Measurements from ENCODE around the gene LYRM4.

LYRM4 gene

DNA sequence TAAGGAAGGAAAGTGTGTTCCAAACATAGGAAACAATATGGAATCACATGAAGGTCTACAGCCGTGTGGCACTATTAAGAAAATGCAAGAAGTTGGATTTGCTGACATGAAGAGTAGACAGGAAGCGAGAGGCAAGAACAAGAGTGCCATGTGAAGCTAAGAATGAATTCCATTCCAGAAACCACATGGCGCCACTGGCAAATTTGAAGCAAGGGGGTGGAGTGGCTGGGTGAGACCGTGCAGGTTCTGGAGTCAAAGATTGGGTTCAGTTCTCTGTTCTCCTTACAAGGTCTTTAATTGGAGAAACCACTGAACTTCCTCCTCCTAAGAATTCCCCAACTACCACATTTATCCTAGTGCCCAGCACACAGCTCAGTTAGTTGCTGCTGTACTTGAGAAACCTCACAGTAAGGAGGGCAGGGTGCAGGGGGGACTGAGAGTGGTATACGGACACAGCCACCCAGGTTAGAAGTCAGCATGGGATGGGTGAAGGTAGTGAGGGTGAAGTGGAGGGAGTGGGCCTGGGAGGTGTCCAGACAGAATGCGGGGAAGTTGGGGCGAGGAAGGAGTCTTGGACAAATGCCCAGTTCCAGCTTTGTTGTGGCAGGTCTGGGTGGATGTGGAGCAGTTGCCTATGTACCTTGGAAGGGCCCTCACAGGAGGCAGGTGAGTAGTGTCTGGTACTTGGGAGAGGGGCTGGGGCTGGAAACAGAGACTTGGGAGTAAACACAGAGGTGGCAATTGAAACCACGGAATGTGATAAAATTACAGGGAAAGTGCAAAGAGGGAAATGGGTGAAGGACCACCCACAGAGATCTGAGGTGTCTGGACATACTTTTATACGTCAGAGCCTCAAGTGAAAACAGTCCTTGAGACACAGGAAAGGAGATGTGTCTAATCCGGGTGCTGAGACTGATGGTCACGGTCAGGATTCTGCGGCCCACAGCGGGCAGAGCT is 14.3 kb downstream of the LYRM4 start:
- Histone ChIP-seq H3K9me3 (ENCODE audit: control insufficient read depth in 2 of 2, low read length in 2 of 2) (no peaks in the 10 kb centered on the region), H3K27ac (ENCODE audit: low read length) (no peak overlapping the region), H3K27me3 (ENCODE audit: control insufficient read depth in 1 of 2, insufficient read depth in 2 of 2, low read length in 2 of 2) (no peaks in the 10 kb centered on the region), H3K4me1 (ENCODE audit: control insufficient read depth, insufficient read depth, low read length) (no peaks in the 10 kb centered on the region), H3K4me3 (ENCODE audit: low read length in 2 of 2) (no peak overlapping the region), H3K9ac (ENCODE audit: low read length in 2 of 2) (no peak overlapping the region), H3K36me3 (ENCODE audit: control insufficient read depth in 2 of 2, insufficient read depth in 2 of 2, low read length in 2 of 2) (peaks cover 0 to 3% of the 10 kb centered on the region in 2 donors)

DNA sequence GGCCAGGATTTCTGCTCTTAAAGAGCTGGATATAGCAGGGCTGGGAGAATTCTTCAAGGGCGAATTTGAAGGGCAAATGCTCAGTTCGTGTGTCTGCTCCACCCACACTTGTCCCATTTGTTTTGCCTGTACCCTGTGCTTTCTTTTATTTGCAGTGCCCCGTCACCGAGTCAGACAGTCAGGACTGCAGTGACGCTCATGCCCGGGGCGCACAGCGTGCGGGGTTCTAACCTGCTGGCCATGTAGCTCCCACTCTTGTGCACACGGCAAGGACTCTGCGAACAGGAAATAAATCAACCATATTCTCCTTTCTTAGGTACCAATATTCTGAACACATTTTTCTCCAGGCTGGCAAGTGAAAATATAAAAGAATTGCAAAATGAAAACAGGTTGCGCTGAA is 17.7 kb downstream of the LYRM4 start:
- Histone ChIP-seq H3K36me3 (ENCODE audit: control insufficient read depth in 2 of 2, insufficient read depth in 2 of 2, low read length in 2 of 2) (peaks cover 3% of the 10 kb centered on the region in 2 donors), H3K27ac (ENCODE audit: low read length) (no peak overlapping the region), H3K9me3 (ENCODE audit: control insufficient read depth in 2 of 2, low read length in 2 of 2) (no peaks in the 10 kb centered on the region), H3K9ac (ENCODE audit: low read length in 2 of 2) (no peak overlapping the region), H3K27me3 (ENCODE audit: control insufficient read depth in 1 of 2, insufficient read depth in 2 of 2, low read length in 2 of 2) (no peaks in the 10 kb centered on the region), H3K4me3 (ENCODE audit: low read length in 2 of 2) (no peak overlapping the region), H3K4me1 (ENCODE audit: control insufficient read depth, insufficient read depth, low read length) (no peaks in the 10 kb centered on the region)

DNA sequence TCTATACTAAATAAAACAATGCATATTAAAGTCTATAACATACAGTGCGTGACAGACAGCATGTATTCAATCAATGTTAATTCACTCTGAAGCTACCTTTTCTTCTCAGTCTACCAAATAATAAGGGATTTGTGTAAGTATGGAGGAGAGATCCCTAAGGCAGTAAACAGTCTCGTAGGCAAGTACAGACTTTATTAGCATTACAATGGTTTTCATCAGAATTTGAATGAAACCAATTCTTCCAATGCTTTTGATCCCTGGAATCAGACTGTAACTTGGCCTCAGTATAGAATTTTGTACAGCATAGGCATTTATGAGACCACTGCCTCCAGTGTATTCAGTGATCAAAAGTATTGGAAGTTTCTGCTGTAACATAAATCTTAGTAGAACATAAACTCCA is 19.5 kb downstream of the LYRM4 start:
- Histone ChIP-seq H3K4me3 (ENCODE audit: low read length in 2 of 2) (no peak overlapping the region), H3K4me1 (ENCODE audit: control insufficient read depth, insufficient read depth, low read length) (no peaks in the 10 kb centered on the region), H3K36me3 (ENCODE audit: control insufficient read depth in 2 of 2, insufficient read depth in 2 of 2, low read length in 2 of 2) (peaks cover 3% of the 10 kb centered on the region in 2 donors), H3K9me3 (ENCODE audit: control insufficient read depth in 2 of 2, low read length in 2 of 2) (no peaks in the 10 kb centered on the region), H3K27ac (ENCODE audit: low read length) (no peak overlapping the region), H3K9ac (ENCODE audit: low read length in 2 of 2) (no peak overlapping the region), H3K27me3 (ENCODE audit: control insufficient read depth in 1 of 2, insufficient read depth in 2 of 2, low read length in 2 of 2) (no peaks in the 10 kb centered on the region)

DNA sequence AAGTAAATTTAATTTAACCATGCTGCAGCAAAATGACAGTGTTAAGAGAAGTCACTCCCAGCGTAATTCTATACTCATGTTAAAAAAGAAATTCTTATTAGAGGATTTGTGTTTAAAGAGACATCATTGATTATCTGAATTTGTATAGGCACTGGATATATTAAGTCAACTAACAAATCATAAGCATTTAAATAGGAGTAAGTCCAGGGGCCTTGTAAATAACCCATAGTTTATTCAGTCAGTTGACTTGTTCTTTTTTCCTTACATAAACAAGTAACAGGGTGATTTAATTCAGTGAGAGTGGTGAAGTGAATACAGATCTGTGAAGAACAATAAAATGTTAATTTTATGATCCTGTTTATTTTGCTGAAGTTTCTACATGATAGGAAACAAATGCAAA is 22.4 kb downstream of the LYRM4 start:
- Histone ChIP-seq H3K4me3 (ENCODE audit: low read length in 2 of 2) (no peak overlapping the region), H3K9me3 (ENCODE audit: control insufficient read depth in 2 of 2, low read length in 2 of 2) (no peaks in the 10 kb centered on the region), H3K9ac (ENCODE audit: low read length in 2 of 2) (no peak overlapping the region), H3K27me3 (ENCODE audit: control insufficient read depth in 1 of 2, insufficient read depth in 2 of 2, low read length in 2 of 2) (no peaks in the 10 kb centered on the region), H3K27ac (ENCODE audit: low read length) (no peak overlapping the region), H3K36me3 (ENCODE audit: control insufficient read depth in 2 of 2, insufficient read depth in 2 of 2, low read length in 2 of 2) (peaks cover 3% of the 10 kb centered on the region in 2 donors), H3K4me1 (ENCODE audit: control insufficient read depth, insufficient read depth, low read length) (no peaks in the 10 kb centered on the region)

DNA sequence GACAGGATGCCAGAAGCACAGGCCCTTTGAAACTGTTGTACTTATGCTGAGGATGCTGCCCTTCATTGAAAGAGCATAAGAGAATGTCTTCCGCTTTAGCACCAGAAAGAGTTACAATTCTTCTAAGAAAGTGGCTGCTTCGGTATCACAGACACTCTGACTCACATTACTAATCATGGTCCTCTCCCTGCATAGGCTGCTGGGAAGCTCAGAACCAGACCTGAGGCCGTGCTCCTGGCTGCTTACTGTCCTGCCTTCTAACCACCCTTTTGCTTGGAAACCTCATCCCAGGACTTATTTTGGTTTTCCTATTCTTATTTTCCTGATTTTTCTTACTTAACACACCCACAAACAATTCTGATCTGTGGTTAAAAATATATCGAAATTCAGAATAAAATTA is 22.9 kb downstream of the LYRM4 start:
- H3K36me3 ChIP-seq (ENCODE audit: control insufficient read depth in 2 of 2, insufficient read depth in 2 of 2, low read length in 2 of 2) = peaks cover 0 to 3% of the 10 kb centered on the region in 2 donors
- H3K9me3 ChIP-seq (ENCODE audit: control insufficient read depth in 2 of 2, low read length in 2 of 2) = no peaks in the 10 kb centered on the region
- no peak overlapping the region for H3K4me3 ChIP-seq (ENCODE audit: low read length in 2 of 2)
- no peak overlapping the region for H3K9ac ChIP-seq (ENCODE audit: low read length in 2 of 2)
- H3K27ac ChIP-seq (ENCODE audit: low read length) = no peak overlapping the region
- H3K4me1 ChIP-seq (ENCODE audit: control insufficient read depth, insufficient read depth, low read length) = no peaks in the 10 kb centered on the region
- no peaks in the 10 kb centered on the region for H3K27me3 ChIP-seq (ENCODE audit: control insufficient read depth in 1 of 2, insufficient read depth in 2 of 2, low read length in 2 of 2)

DNA sequence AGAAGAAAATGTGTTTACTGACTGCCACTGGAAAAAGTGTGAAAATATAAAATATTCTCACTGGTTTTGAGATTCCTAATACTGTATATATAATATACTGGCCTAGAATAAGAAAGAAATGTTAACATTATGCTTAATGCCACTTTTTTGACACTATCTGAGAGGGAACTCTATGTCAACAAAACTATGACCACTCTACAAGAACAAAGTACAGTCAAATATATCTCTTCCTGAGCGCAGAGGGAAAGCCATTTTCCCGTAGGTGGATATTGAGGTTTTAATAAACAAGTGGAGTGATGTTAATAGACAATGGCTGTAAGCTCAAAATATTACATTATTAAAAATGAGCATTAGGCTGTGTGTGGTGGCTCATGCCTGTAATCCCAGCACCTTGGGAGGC is 24.9 kb downstream of the LYRM4 start:
- H3K27ac ChIP-seq (ENCODE audit: low read length) = no peak overlapping the region
- H3K4me1 ChIP-seq (ENCODE audit: control insufficient read depth, insufficient read depth, low read length) = peaks cover 6% of the 10 kb centered on the region
- no peaks in the 10 kb centered on the region for H3K9me3 ChIP-seq (ENCODE audit: control insufficient read depth in 2 of 2, low read length in 2 of 2)

DNA sequence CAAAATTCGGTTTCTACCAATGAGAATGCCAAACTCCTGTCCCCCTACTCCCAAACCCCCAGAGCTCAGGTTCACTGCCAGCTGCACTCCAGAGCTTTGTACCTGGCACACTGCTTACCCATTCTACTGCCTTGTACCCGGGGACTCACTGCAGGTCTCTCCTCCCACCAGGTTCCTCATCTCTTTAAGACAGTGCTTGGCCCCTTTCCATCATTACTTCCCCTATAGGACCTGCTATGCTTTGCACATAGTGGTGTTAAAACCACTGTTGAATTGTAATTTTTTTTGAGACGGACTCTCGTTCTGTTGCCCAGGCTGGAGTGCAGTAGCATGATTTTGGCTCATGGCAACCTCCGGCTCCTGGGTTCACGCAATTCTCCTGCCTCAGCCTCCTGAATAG is 25.9 kb downstream of the LYRM4 start:
- Histone ChIP-seq H3K36me3 (ENCODE audit: control insufficient read depth in 2 of 2, insufficient read depth in 2 of 2, low read length in 2 of 2) (peaks cover 0 to 3% of the 10 kb centered on the region in 2 donors), H3K9ac (ENCODE audit: low read length in 2 of 2) (no peak overlapping the region), H3K4me3 (ENCODE audit: low read length in 2 of 2) (no peak overlapping the region), H3K27ac (ENCODE audit: low read length) (no peak overlapping the region), H3K27me3 (ENCODE audit: control insufficient read depth in 1 of 2, insufficient read depth in 2 of 2, low read length in 2 of 2) (no peaks in the 10 kb centered on the region), H3K4me1 (ENCODE audit: control insufficient read depth, insufficient read depth, low read length) (peaks cover 6% of the 10 kb centered on the region), H3K9me3 (ENCODE audit: control insufficient read depth in 2 of 2, low read length in 2 of 2) (no peaks in the 10 kb centered on the region)

More for the DNA sequence above, 24.9 kb downstream of the LYRM4 start:
- Histone ChIP-seq H3K36me3 (ENCODE audit: control insufficient read depth in 2 of 2, insufficient read depth in 2 of 2, low read length in 2 of 2) (peaks cover 0 to 3% of the 10 kb centered on the region in 2 donors), H3K9ac (ENCODE audit: low read length in 2 of 2) (no peak overlapping the region), H3K4me3 (ENCODE audit: low read length in 2 of 2) (no peak overlapping the region), H3K27me3 (ENCODE audit: control insufficient read depth in 1 of 2, insufficient read depth in 2 of 2, low read length in 2 of 2) (no peaks in the 10 kb centered on the region)

DNA sequence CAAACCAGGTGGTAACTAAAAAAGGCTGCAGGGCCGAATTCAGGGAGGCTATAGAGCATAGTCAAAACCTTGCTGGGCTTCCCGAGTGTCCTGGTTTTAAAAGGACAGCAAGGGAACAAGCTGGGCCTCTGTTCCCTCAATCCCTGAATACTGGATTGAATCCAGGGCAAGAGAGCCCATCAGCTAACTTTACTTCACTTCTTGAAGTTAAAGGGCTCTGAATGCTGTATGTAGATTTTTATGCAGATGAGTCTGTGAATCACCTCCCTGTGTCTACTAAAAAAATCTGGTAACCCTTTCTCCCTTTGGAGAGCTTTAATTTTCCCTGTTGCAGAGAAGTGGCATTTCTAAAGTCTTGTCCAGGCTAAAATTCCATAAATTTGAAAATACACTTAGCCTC is 29.5 kb downstream of the LYRM4 start:
- H3K9me3 ChIP-seq (ENCODE audit: control insufficient read depth in 2 of 2, low read length in 2 of 2) = no peaks in the 10 kb centered on the region
- no peaks in the 10 kb centered on the region for H3K27me3 ChIP-seq (ENCODE audit: control insufficient read depth in 1 of 2, insufficient read depth in 2 of 2, low read length in 2 of 2)
- no peak overlapping the region for H3K4me3 ChIP-seq (ENCODE audit: low read length in 2 of 2)
- H3K9ac ChIP-seq (ENCODE audit: low read length in 2 of 2) = no peak overlapping the region
- H3K36me3 ChIP-seq (ENCODE audit: control insufficient read depth in 2 of 2, insufficient read depth in 2 of 2, low read length in 2 of 2) = no peaks in the 10 kb centered on the region
- no peak overlapping the region for H3K27ac ChIP-seq (ENCODE audit: low read length)
- peaks cover 6% of the 10 kb centered on the region for H3K4me1 ChIP-seq (ENCODE audit: control insufficient read depth, insufficient read depth, low read length)

DNA sequence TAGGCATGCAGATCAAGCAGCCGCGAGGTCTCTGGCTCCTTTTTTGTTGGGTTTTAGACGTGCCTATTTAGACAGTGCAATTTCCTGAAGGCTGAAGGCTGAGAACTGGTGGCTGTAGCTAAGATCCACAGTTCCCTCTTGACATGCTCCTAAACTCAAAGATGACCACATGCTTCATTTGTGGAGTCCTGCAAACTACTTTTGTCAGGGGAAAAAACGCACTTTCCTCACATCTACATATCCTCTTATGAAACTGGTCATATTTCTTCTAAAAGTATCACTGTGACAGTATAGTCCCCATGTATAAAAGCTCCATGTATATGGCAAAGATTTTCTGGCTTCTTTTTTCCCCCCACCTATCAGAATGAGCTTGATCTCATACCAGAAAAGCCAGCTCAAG is 30.7 kb downstream of the LYRM4 start:
- Histone ChIP-seq H3K36me3 (ENCODE audit: control insufficient read depth in 2 of 2, insufficient read depth in 2 of 2, low read length in 2 of 2) (no peaks in the 10 kb centered on the region), H3K27me3 (ENCODE audit: control insufficient read depth in 1 of 2, insufficient read depth in 2 of 2, low read length in 2 of 2) (no peaks in the 10 kb centered on the region), H3K27ac (ENCODE audit: low read length) (no peak overlapping the region), H3K9ac (ENCODE audit: low read length in 2 of 2) (no peak overlapping the region), H3K9me3 (ENCODE audit: control insufficient read depth in 2 of 2, low read length in 2 of 2) (no peaks in the 10 kb centered on the region), H3K4me1 (ENCODE audit: control insufficient read depth, insufficient read depth, low read length) (peaks cover 6% of the 10 kb centered on the region), H3K4me3 (ENCODE audit: low read length in 2 of 2) (no peak overlapping the region)

DNA sequence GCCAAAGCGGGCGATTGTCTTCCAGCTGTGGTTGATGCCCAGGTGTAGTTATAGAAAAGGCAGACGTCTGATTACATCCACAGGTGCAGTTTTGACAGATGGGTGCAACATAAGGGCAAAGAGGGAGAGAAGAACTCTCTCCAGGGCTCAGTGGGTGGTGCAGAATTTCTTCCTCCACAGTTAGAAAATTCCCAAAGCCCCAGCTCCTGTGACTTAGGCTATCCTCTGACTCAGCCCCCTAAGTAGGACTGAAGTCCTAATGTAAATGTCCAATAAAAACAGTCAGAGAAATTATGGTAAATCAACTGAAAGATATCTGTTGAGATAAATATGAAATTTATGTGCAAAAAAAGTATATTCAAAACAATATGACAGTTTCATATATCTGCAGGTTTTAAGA is 31.4 kb downstream of the LYRM4 start:
- H3K4me1 ChIP-seq (ENCODE audit: control insufficient read depth, insufficient read depth, low read length) = peaks cover 6% of the 10 kb centered on the region

DNA sequence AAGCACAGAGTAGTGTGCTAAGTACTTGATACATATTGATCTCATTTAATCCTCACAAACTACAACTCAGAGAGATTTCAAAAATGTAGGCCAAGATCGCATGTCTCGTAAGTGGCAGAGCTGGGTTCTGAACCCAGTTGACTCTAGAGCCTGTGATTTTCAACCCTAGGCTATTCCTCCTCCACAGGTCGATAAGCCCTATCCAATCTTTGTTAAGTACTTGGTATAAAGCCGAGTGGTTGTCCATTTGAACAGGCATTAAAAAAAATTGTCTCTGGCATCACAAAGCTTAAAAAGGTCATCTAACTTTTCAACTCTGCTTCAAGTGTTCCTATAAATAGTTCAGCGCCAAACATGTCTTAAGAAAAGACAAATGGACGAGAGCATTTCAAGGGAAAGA is 37.4 kb downstream of the LYRM4 start:
- H3K36me3 ChIP-seq (ENCODE audit: control insufficient read depth in 2 of 2, insufficient read depth in 2 of 2, low read length in 2 of 2) = peaks cover 0 to 6% of the 10 kb centered on the region in 2 donors
- H3K4me1 ChIP-seq (ENCODE audit: control insufficient read depth, insufficient read depth, low read length) = no peaks in the 10 kb centered on the region
- no peaks in the 10 kb centered on the region for H3K27me3 ChIP-seq (ENCODE audit: control insufficient read depth in 1 of 2, insufficient read depth in 2 of 2, low read length in 2 of 2)
- no peak overlapping the region for H3K4me3 ChIP-seq (ENCODE audit: low read length in 2 of 2)
- no peak overlapping the region for H3K9ac ChIP-seq (ENCODE audit: low read length in 2 of 2)
- H3K27ac ChIP-seq (ENCODE audit: low read length) = no peak overlapping the region
- H3K9me3 ChIP-seq (ENCODE audit: control insufficient read depth in 2 of 2, low read length in 2 of 2) = no peaks in the 10 kb centered on the region

More for the DNA sequence above, 31.4 kb downstream of the LYRM4 start:
- no peaks in the 10 kb centered on the region for H3K36me3 ChIP-seq (ENCODE audit: control insufficient read depth in 2 of 2, insufficient read depth in 2 of 2, low read length in 2 of 2)
- H3K9me3 ChIP-seq (ENCODE audit: control insufficient read depth in 2 of 2, low read length in 2 of 2) = no peaks in the 10 kb centered on the region
- H3K27me3 ChIP-seq (ENCODE audit: control insufficient read depth in 1 of 2, insufficient read depth in 2 of 2, low read length in 2 of 2) = no peaks in the 10 kb centered on the region
- no peak overlapping the region for H3K27ac ChIP-seq (ENCODE audit: low read length)
- H3K4me3 ChIP-seq (ENCODE audit: low read length in 2 of 2) = no peak overlapping the region
- no peak overlapping the region for H3K9ac ChIP-seq (ENCODE audit: low read length in 2 of 2)

Measured in stomach smooth muscle (tissue), 2 donors.